NCI-H526 treated with DMSO at 0.1 percent for 48 hours (cell line): ENCODE results near the gene DERA.
"Not testable (repeated sequence)": the region's sequence is repeated elsewhere in the genome, so short reads cannot be mapped to it uniquely, and the experiment has no call there.

Source experiments
- DNase-seq: peaks from one replicate; lab custom pipeline; 2025; lab: John Stamatoyannopoulos, UW

Gene DERA

GRCh38 chr12:16008421-16008824 is 97.3 kb downstream of the DERA start:
- DNase-seq: no peak

- no peak for DNase-seq
Observed at GRCh38 chr12:16012117-16012516, 101.0 kb downstream of the DERA start.

- DNase-seq: not testable (repeated sequence)
Observed at GRCh38 chr12:16013722-16014121, 102.6 kb downstream of the DERA start.

GRCh38 chr12:16014394-16014793 is 103.3 kb downstream of the DERA start:
- not testable (repeated sequence) for DNase-seq

- DNase-seq: no peak
Observed at GRCh38 chr12:16016748-16017147, 105.6 kb downstream of the DERA start.

GRCh38 chr12:16018306-16018705 is 107.2 kb downstream of the DERA start:
- no peak for DNase-seq

GRCh38 chr12:16019136-16019535 is 108.0 kb downstream of the DERA start:
- no peak for DNase-seq

- DNase-seq: no peak
Observed at GRCh38 chr12:16020031-16020430, 108.9 kb downstream of the DERA start.

- DNase-seq: no peak
Observed at GRCh38 chr12:16021026-16021425, 109.9 kb downstream of the DERA start.

- DNase-seq: no peak
Observed at GRCh38 chr12:16021676-16022075, 110.5 kb downstream of the DERA start.

- DNase-seq: no peak
Observed at GRCh38 chr12:16027002-16027401, 115.9 kb downstream of the DERA start.

- no peak for DNase-seq
Observed at GRCh38 chr12:16030744-16031143, 119.6 kb downstream of the DERA start.

GRCh38 chr12:16034136-16034817 is 123.1 kb downstream of the DERA start:
- no peak for DNase-seq

GRCh38 chr12:16036073-16036472 is 124.9 kb downstream of the DERA start:
- no peak for DNase-seq

- no peak for DNase-seq
Observed at GRCh38 chr12:16037533-16037932, 126.4 kb downstream of the DERA start.

- DNase-seq: no peak
Observed at GRCh38 chr12:16043480-16043879, 132.3 kb downstream of the DERA start.

- DNase-seq: no peak
Observed at GRCh38 chr12:16046266-16046665, 135.1 kb downstream of the DERA start.

GRCh38 chr12:16048511-16048910 is 137.4 kb downstream of the DERA start:
- no peak for DNase-seq

GRCh38 chr12:16056910-16057309 is 145.8 kb downstream of the DERA start:
- no peak for DNase-seq

- DNase-seq: not testable (repeated sequence)
Observed at GRCh38 chr12:16057351-16057751, 146.2 kb downstream of the DERA start.

- DNase-seq: no peak
Observed at GRCh38 chr12:16062611-16063010, 151.5 kb downstream of the DERA start.

GRCh38 chr12:16063726-16064125 is 152.6 kb downstream of the DERA start:
- DNase-seq: no peak

- DNase-seq: no peak
Observed at GRCh38 chr12:16070113-16070512, 159.0 kb downstream of the DERA start.

- DNase-seq: no peak
Observed at GRCh38 chr12:16072678-16073077, 161.5 kb downstream of the DERA start.
